HepG2 (cell line): ENCODE measurements around the gene TRIM66. TPM values are rescaled to one million over a fixed set of nuclear protein-coding genes. Genes with fewer than 3 reads are reported as not detected.

ENCODE experiments used
- AHR ChIP-seq: IDR thresholded peaks from 2 replicates; pipeline ENCODE4 v1.6.1; 2018; ENCODE audit warnings: missing genetic modification reagents, missing compliant biosample characterization
- CBX1 ChIP-seq: IDR thresholded peaks from one replicate; pipeline ENCODE4 v1.6.1; 2016; ENCODE audit warnings: antibody characterized with exemption, low read depth
- NCOR1 ChIP-seq: fragments of 200-600 bp; sonication (generic); IDR thresholded peaks from 2 replicates; pipeline ENCODE4 v1.7.0; 2017; ENCODE audit warnings: antibody characterized with exemption, low read length, borderline replicate concordance
- SMARCE1 ChIP-seq: fragments of 450-650 bp; IDR thresholded peaks from 2 replicates; pipeline ENCODE4 v1.6.1; 2017; ENCODE audit warnings: borderline replicate concordance
- ZBTB8A ChIP-seq: sonication (generic); formaldehyde crosslinking; IDR thresholded peaks from 2 replicates; pipeline ENCODE4 v1.4.0; 2020; ENCODE audit warnings: mild to moderate bottlenecking, low read depth, missing genetic modification reagents, borderline replicate concordance
- ZNF251 ChIP-seq: sonication (generic); formaldehyde crosslinking; IDR thresholded peaks from 2 replicates; pipeline ENCODE4 v1.9.0; 2021; ENCODE audit warnings: mild to moderate bottlenecking, missing genetic modification reagents
- ZNF720 ChIP-seq: sonication (generic); formaldehyde crosslinking; IDR thresholded peaks from 2 replicates; pipeline ENCODE4 v1.4.0; 2020; ENCODE audit warnings: missing genetic modification reagents
- polyA plus RNA-seq, 8 experiments: library from polyadenylated mRNA; depleted of rRNA in 3 of 8; stranded (reverse) in 7 of 8; unstranded in 1 of 8; fragments of >200 nt; fragmentation: Illumina TruSeq in 4 of 8; extraction: Trizol in 4 of 8; gene quantifications; 2 replicates each; pipeline versions ENCODE4 v1.2.1 to v1.2.3, GENCODE V29; 2011 to 2016; ENCODE audit warnings: low read depth in 4 of 8, missing spikeins in 1 of 8, mixed read lengths in 1 of 8; ENCODE audit not compliant: insufficient read depth in 1 of 8
- total RNA-seq, 5 experiments: library from RNA; depleted of rRNA; stranded (reverse); fragments of >200 nt; fragmentation: Illumina TruSeq; extraction: Trizol; gene quantifications; 2 replicates each; pipeline ENCODE4 v1.2.3, GENCODE V29; 2016; ENCODE audit warnings: low read depth in 1 of 5
- TF ChIP-seq, protein P1 (sequence below): sonication (generic); formaldehyde crosslinking; IDR thresholded peaks from 2 replicates; pipeline ENCODE4 v1.4.0; 2020; ENCODE audit warnings: missing genetic modification reagents
- TF ChIP-seq, protein P2 (sequence below): sonication (generic); formaldehyde crosslinking; IDR thresholded peaks from 2 replicates; pipeline ENCODE4 v1.9.0; 2021; ENCODE audit warnings: mild to moderate bottlenecking, missing genetic modification reagents

The TRIM66 gene
- total and polyA plus RNA-seq, 2 of the 13 experiments (the other 11 are each of a cell fraction or from before 2014, with no cell fraction given) = 4.9 to 6.1 TPM

DNA sequence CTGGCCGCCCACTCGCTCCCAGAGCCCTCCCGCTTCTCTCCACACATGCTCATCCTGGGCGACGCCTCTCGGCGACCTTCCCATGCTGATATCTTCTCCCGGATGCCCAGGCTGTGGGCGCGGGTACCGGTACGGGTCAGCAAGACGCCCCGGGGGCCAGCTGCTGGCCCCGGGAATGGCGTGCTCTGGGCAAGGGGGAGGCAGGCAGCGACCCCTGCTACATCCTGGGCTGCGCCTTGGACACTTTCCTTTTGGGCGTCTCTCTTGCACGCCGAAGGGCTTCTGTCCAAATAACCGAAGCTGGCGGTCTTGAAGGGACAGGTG, 48.2 kb upstream of the TRIM66 start (continued):
- TF ChIP-seq, protein P1, sequence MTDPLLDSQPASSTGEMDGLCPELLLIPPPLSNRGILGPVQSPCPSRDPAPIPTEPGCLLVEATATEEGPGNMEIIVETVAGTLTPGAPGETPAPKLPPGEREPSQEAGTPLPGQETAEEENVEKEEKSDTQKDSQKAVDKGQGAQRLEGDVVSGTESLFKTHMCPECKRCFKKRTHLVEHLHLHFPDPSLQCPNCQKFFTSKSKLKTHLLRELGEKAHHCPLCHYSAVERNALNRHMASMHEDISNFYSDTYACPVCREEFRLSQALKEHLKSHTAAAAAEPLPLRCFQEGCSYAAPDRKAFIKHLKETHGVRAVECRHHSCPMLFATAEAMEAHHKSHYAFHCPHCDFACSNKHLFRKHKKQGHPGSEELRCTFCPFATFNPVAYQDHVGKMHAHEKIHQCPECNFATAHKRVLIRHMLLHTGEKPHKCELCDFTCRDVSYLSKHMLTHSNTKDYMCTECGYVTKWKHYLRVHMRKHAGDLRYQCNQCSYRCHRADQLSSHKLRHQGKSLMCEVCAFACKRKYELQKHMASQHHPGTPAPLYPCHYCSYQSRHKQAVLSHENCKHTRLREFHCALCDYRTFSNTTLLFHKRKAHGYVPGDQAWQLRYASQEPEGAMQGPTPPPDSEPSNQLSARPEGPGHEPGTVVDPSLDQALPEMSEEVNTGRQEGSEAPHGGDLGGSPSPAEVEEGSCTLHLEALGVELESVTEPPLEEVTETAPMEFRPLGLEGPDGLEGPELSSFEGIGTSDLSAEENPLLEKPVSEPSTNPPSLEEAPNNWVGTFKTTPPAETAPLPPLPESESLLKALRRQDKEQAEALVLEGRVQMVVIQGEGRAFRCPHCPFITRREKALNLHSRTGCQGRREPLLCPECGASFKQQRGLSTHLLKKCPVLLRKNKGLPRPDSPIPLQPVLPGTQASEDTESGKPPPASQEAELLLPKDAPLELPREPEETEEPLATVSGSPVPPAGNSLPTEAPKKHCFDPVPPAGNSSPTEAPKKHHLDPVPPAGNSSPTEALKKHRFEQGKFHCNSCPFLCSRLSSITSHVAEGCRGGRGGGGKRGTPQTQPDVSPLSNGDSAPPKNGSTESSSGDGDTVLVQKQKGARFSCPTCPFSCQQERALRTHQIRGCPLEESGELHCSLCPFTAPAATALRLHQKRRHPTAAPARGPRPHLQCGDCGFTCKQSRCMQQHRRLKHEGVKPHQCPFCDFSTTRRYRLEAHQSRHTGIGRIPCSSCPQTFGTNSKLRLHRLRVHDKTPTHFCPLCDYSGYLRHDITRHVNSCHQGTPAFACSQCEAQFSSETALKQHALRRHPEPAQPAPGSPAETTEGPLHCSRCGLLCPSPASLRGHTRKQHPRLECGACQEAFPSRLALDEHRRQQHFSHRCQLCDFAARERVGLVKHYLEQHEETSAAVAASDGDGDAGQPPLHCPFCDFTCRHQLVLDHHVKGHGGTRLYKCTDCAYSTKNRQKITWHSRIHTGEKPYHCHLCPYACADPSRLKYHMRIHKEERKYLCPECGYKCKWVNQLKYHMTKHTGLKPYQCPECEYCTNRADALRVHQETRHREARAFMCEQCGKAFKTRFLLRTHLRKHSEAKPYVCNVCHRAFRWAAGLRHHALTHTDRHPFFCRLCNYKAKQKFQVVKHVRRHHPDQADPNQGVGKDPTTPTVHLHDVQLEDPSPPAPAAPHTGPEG = no peak
- TF ChIP-seq, protein P2, sequence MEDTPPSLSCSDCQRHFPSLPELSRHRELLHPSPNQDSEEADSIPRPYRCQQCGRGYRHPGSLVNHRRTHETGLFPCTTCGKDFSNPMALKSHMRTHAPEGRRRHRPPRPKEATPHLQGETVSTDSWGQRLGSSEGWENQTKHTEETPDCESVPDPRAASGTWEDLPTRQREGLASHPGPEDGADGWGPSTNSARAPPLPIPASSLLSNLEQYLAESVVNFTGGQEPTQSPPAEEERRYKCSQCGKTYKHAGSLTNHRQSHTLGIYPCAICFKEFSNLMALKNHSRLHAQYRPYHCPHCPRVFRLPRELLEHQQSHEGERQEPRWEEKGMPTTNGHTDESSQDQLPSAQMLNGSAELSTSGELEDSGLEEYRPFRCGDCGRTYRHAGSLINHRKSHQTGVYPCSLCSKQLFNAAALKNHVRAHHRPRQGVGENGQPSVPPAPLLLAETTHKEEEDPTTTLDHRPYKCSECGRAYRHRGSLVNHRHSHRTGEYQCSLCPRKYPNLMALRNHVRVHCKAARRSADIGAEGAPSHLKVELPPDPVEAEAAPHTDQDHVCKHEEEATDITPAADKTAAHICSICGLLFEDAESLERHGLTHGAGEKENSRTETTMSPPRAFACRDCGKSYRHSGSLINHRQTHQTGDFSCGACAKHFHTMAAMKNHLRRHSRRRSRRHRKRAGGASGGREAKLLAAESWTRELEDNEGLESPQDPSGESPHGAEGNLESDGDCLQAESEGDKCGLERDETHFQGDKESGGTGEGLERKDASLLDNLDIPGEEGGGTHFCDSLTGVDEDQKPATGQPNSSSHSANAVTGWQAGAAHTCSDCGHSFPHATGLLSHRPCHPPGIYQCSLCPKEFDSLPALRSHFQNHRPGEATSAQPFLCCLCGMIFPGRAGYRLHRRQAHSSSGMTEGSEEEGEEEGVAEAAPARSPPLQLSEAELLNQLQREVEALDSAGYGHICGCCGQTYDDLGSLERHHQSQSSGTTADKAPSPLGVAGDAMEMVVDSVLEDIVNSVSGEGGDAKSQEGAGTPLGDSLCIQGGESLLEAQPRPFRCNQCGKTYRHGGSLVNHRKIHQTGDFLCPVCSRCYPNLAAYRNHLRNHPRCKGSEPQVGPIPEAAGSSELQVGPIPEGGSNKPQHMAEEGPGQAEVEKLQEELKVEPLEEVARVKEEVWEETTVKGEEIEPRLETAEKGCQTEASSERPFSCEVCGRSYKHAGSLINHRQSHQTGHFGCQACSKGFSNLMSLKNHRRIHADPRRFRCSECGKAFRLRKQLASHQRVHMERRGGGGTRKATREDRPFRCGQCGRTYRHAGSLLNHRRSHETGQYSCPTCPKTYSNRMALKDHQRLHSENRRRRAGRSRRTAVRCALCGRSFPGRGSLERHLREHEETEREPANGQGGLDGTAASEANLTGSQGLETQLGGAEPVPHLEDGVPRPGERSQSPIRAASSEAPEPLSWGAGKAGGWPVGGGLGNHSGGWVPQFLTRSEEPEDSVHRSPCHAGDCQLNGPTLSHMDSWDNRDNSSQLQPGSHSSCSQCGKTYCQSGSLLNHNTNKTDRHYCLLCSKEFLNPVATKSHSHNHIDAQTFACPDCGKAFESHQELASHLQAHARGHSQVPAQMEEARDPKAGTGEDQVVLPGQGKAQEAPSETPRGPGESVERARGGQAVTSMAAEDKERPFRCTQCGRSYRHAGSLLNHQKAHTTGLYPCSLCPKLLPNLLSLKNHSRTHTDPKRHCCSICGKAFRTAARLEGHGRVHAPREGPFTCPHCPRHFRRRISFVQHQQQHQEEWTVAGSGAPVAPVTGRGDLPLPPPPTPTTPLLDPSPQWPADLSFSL (CRISPR knock-in tag) = no peak
- TF ChIP-seq CBX1 (no peak), NCOR1 (no peak), SMARCE1 (no peak), ZNF251 (CRISPR knock-in tag) (no peak), ZBTB8A (no peak), ZNF720 (CRISPR knock-in tag) (no peak), AHR (CRISPR knock-in tag) (no peak)
